WTC11 (cell line): Measurements from ENCODE around the gene SAP30BP. TPM values are rescaled to one million over a fixed set of nuclear protein-coding genes. Genes with fewer than 3 reads are reported as not detected.

Experiments used
- ATAC-seq: fragments of 200-7000 bp; cut with Tn5 transposase; 2 replicates; pipeline ENCODE4 v1.10.0; 2021; ENCODE audit warnings: mild to moderate bottlenecking, moderate library complexity
- CTCF ChIA-PET: fragments of 300-600 bp; sonication (Branson Sonifier 250); formaldehyde crosslinking; loops from one replicate; lab custom pipeline; 2021; ENCODE audit warnings: antibody characterized with exemption; lab: Charles Lee
- POLR2A ChIA-PET: fragments of 350-600 bp; sonication (Branson Sonifier 250); formaldehyde crosslinking; loops from one replicate; lab custom pipeline; 2021; ENCODE audit warnings: antibody characterized with exemption; lab: Charles Lee
- DNase-seq: peaks from one replicate; pipeline ENCODE4 v3.0.0; 2021; ENCODE audit warnings: low spot score
- H3K27ac Mint-ChIP-seq: 2 replicates; pipeline ENCODE4 v1.8.0; 2021; ENCODE audit warnings: mixed read lengths
- H3K27me3 Mint-ChIP-seq: 2 replicates; pipeline ENCODE4 v1.8.0; 2021; ENCODE audit warnings: low read depth, mild to moderate bottlenecking, moderate library complexity, mixed read lengths
- H3K36me3 Mint-ChIP-seq: 2 replicates; pipeline ENCODE4 v1.8.0; 2021; ENCODE audit warnings: mixed read lengths
- H3K4me1 Mint-ChIP-seq: 2 replicates; pipeline ENCODE4 v1.8.0; 2022; ENCODE audit warnings: mixed read lengths
- H3K4me3 Mint-ChIP-seq: 2 replicates; pipeline ENCODE4 v1.8.0; 2021; ENCODE audit warnings: mild to moderate bottlenecking, moderate library complexity, mixed read lengths
- H3K9me3 Mint-ChIP-seq: 2 replicates; pipeline ENCODE4 v1.8.0; 2021; ENCODE audit warnings: mixed read lengths
- AR ChIP-seq: fragments of 250-450 bp; sonication (Bioruptor Pico); IDR thresholded peaks from 2 replicates; pipeline ENCODE4 v1.9.0; 2021; ENCODE audit warnings: mild to moderate bottlenecking
- ATF1 ChIP-seq: sonication (generic); formaldehyde crosslinking; IDR thresholded peaks from 2 replicates; pipeline ENCODE4 v1.8.1; 2023; ENCODE audit warnings: mild to moderate bottlenecking, moderate library complexity, missing genetic modification reagents
- CBFB ChIP-seq: sonication (generic); formaldehyde crosslinking; IDR thresholded peaks from 2 replicates; pipeline ENCODE4 v1.8.1; 2022; ENCODE audit warnings: mild to moderate bottlenecking, low read depth, missing genetic modification reagents
- E2F4 ChIP-seq: sonication (generic); formaldehyde crosslinking; IDR thresholded peaks from 2 replicates; pipeline ENCODE4 v1.8.1; 2022; ENCODE audit warnings: low read depth, mild to moderate bottlenecking, moderate library complexity, missing genetic modification reagents, borderline replicate concordance
- FOXK1 ChIP-seq: sonication (generic); formaldehyde crosslinking; IDR thresholded peaks from 2 replicates; pipeline ENCODE4 v1.8.0; 2022; ENCODE audit warnings: mild to moderate bottlenecking, moderate library complexity, missing genetic modification reagents
- GTF2I ChIP-seq: fragments of 250-450 bp; sonication (Bioruptor Pico); conservative IDR thresholded peaks from 2 replicates; pipeline ENCODE4 v1.4.0; 2021; ENCODE audit warnings: mild to moderate bottlenecking
- JAZF1 ChIP-seq: fragments of 250-450 bp; sonication (Bioruptor Pico); IDR thresholded peaks from 2 replicates; pipeline ENCODE4 v1.9.0; 2021; ENCODE audit warnings: moderate library complexity, mild to moderate bottlenecking, inconsistent platforms
- JUN ChIP-seq: sonication (generic); formaldehyde crosslinking; IDR thresholded peaks from 2 replicates; pipeline ENCODE4 v1.8.0; 2023; ENCODE audit warnings: mild to moderate bottlenecking, missing genetic modification reagents
- MYBL2 ChIP-seq: sonication (generic); formaldehyde crosslinking; IDR thresholded peaks from 2 replicates; pipeline ENCODE4 v1.8.1; 2023; ENCODE audit warnings: mild to moderate bottlenecking, moderate library complexity, missing genetic modification reagents
- NR1H2 ChIP-seq: sonication (generic); formaldehyde crosslinking; IDR thresholded peaks from 2 replicates; pipeline ENCODE4 v1.9.0; 2021; ENCODE audit warnings: mild to moderate bottlenecking, moderate library complexity, missing genetic modification reagents
- PRDM15 ChIP-seq: sonication (generic); formaldehyde crosslinking; IDR thresholded peaks from 2 replicates; pipeline ENCODE4 v1.8.0; 2022; ENCODE audit warnings: missing genetic modification reagents
- RORB ChIP-seq: fragments of 250-450 bp; sonication (Bioruptor Pico); IDR thresholded peaks from 2 replicates; pipeline ENCODE4 v1.9.0; 2021; ENCODE audit warnings: mild to moderate bottlenecking
- TCF7 ChIP-seq: sonication (generic); formaldehyde crosslinking; IDR thresholded peaks from 2 replicates; pipeline ENCODE4 v1.8.0; 2022; ENCODE audit warnings: mild to moderate bottlenecking, low read depth, missing genetic modification reagents, moderate library complexity
- ZNF121 ChIP-seq: sonication (generic); formaldehyde crosslinking; IDR thresholded peaks from 2 replicates; pipeline ENCODE4 v1.8.0; 2023; ENCODE audit warnings: missing genetic modification reagents
- ZNF317 ChIP-seq: sonication (generic); formaldehyde crosslinking; IDR thresholded peaks from 2 replicates; pipeline ENCODE4 v1.8.1; 2023; ENCODE audit warnings: low read depth, mild to moderate bottlenecking, moderate library complexity, missing genetic modification reagents, borderline replicate concordance
- ZNF396 ChIP-seq: fragments of 250-450 bp; sonication (Bioruptor Pico); IDR thresholded peaks from 2 replicates; pipeline ENCODE4 v1.8.0; 2021; ENCODE audit warnings: mild to moderate bottlenecking, moderate library complexity, borderline replicate concordance
- ZNF671 ChIP-seq: fragments of 250-450 bp; sonication (Bioruptor Pico); IDR thresholded peaks from 2 replicates; pipeline ENCODE4 v1.8.0; 2021; ENCODE audit warnings: mild to moderate bottlenecking
- total RNA-seq: library from RNA; stranded (reverse); gene quantifications from 3 replicates; pipeline ENCODE4 v1.2.3, GENCODE V29; 2021

Gene SAP30BP
- total RNA-seq, 1 experiment from 2014 or later, result 86.8 TPM

- TF ChIP-seq AR (CRISPR knock-in tag), result no peak
- no peak for TF ChIP-seq ZNF317 (CRISPR knock-in tag)
- TF ChIP-seq JUN (CRISPR knock-in tag), result no peak
- no peak for TF ChIP-seq ZNF396 (CRISPR knock-in tag)
- TF ChIP-seq JAZF1 (CRISPR knock-in tag), result no peak
- no peak for TF ChIP-seq RORB
- TF ChIP-seq TCF7 (CRISPR knock-in tag), result no peak
- no peak for TF ChIP-seq PRDM15 (CRISPR knock-in tag)
- no peak for TF ChIP-seq ZNF671 (CRISPR knock-in tag)
- TF ChIP-seq, all 79 proteins: peak for 0
Measured at GRCh38 chr17:75646638-75646992, 20.5 kb upstream of the SAP30BP start (continued).

GRCh38 chr17:75647061-75647460, 20.1 kb upstream of the SAP30BP start:
- DNase-seq, result no peak
- H3K27me3 Mint-ChIP-seq, result no peaks in the 10 kb centered on the region
- TF ChIP-seq E2F4 (CRISPR knock-in tag) (no peak), MYBL2 (CRISPR knock-in tag) (no peak), ZNF121 (no peak)
- peaks cover 18% of the 10 kb centered on the region for H3K4me1 Mint-ChIP-seq
- H3K27ac Mint-ChIP-seq, result no peak overlapping the region
- no peaks in the 10 kb centered on the region for H3K9me3 Mint-ChIP-seq
- H3K36me3 Mint-ChIP-seq, result peaks cover 21% of the 10 kb centered on the region
- ATAC-seq, result no peak
- POLR2A ChIA-PET, result no interaction called here
- no peak overlapping the region for H3K4me3 Mint-ChIP-seq
- CTCF ChIA-PET, result interaction anchor here (0.8 to 22.8 kb wide), 6 partner anchors 14 to 106 kb away, joined by 3 to 456 read pairs (median 18); partner anchors contain the start of gene SMIM5

GRCh38 chr17:75647921-75648320, 19.2 kb upstream of the SAP30BP start:
- DNase-seq, result no peak
- H3K9me3 Mint-ChIP-seq, result no peaks in the 10 kb centered on the region
- CTCF ChIA-PET, result interaction anchor here (2.1 to 22.8 kb wide), 2 partner anchors 15 to 105 kb away, joined by 12 to 456 read pairs; partner anchors contain the start of gene SMIM5
- POLR2A ChIA-PET, result no interaction called here
- ATAC-seq, result no peak
- no peak overlapping the region for H3K4me3 Mint-ChIP-seq
- H3K27ac Mint-ChIP-seq, result no peak overlapping the region
- TF ChIP-seq GTF2I (CRISPR knock-in tag), result 0 out of 2 replicates have a peak, but pooled peaks have one; percentile 11
- no peak for TF ChIP-seq CBFB (CRISPR knock-in tag)
- TF ChIP-seq NR1H2 (CRISPR knock-in tag), result no peak
- TF ChIP-seq ATF1, result no peak
- no peak for TF ChIP-seq FOXK1 (CRISPR knock-in tag)
- peaks cover 10% of the 10 kb centered on the region for H3K4me1 Mint-ChIP-seq
- H3K27me3 Mint-ChIP-seq, result no peaks in the 10 kb centered on the region
- peaks cover 24% of the 10 kb centered on the region for H3K36me3 Mint-ChIP-seq
